NB4 (cell line): Measurements from ENCODE around the gene DCLK1.

ENCODE experiments used
- DNase-seq: peaks from one replicate; pipeline ENCODE4 v3.0.0; 2010; ENCODE audit warnings: low read depth
- H3K4me3 ChIP-seq: one replicate; pipeline ENCODE4 v1.5.1; 2011; ENCODE audit warnings: mild to moderate bottlenecking, low read depth, low read length, moderate library complexity
- CTCF ChIP-seq: IDR thresholded peaks from one replicate; pipeline ENCODE4 v1.5.1; 2012; ENCODE audit warnings: low read depth, low read length
- MAX ChIP-seq: IDR thresholded peaks from 2 replicates; pipeline ENCODE4 v1.6.1; 2011; ENCODE audit warnings: low read depth, low read length
- MYC ChIP-seq: IDR thresholded peaks from 2 replicates; pipeline ENCODE4 v1.6.1; 2011; ENCODE audit warnings: low read depth, low read length
- POLR2A ChIP-seq: IDR thresholded peaks from 2 replicates; pipeline ENCODE4 v1.6.1; 2011; ENCODE audit warnings: mild to moderate bottlenecking; ENCODE audit not compliant: insufficient read length; ENCODE audit errors: extremely low read depth

The DCLK1 gene

GRCh38 chr13:35941374-35941773 lies 189.8 kb downstream of the DCLK1 start:
- no peak for TF ChIP-seq CTCF
- no peak for TF ChIP-seq MAX
- TF ChIP-seq MYC, result no peak
- TF ChIP-seq POLR2A, result no peak
- no peak overlapping the region for H3K4me3 ChIP-seq
- DNase-seq, result no peak

- no peak overlapping the region for H3K4me3 ChIP-seq
- no peak for TF ChIP-seq POLR2A
- TF ChIP-seq MYC, result no peak
- TF ChIP-seq CTCF, result no peak
- no peak for TF ChIP-seq MAX
- no peak for DNase-seq
Observed at GRCh38 chr13:35940734-35941133, 190.4 kb downstream of the DCLK1 start.

- no peak overlapping the region for H3K4me3 ChIP-seq
- no peak for DNase-seq
- TF ChIP-seq MAX, result no peak
- TF ChIP-seq CTCF, result no peak
- TF ChIP-seq POLR2A, result no peak
- no peak for TF ChIP-seq MYC
Observed at GRCh38 chr13:35936246-35936978, 194.8 kb downstream of the DCLK1 start.

GRCh38 chr13:35930665-35931631 lies 200.2 kb downstream of the DCLK1 start:
- no peak for TF ChIP-seq CTCF
- no peak for TF ChIP-seq POLR2A
- H3K4me3 ChIP-seq, result no peak overlapping the region
- DNase-seq, result no peak

- TF ChIP-seq POLR2A (no peak), MAX (no peak), CTCF (no peak), MYC (no peak)
- peak; percentile 4 for DNase-seq
- H3K4me3 ChIP-seq, result no peak overlapping the region
Observed at GRCh38 chr13:35927567-35928021, 203.6 kb downstream of the DCLK1 start.
